HCT116 (cell line): Measurements from ENCODE around the gene MEIOSIN. TPM values are rescaled to one million over a fixed set of nuclear protein-coding genes. Genes with fewer than 3 reads are reported as not detected.

Source experiments
- ATAC-seq: fragments of 200-7000 bp; cut with Tn5 transposase; 2 replicates; pipeline ENCODE4 v1.9.1; 2020; ENCODE audit warnings: mild to moderate bottlenecking, moderate library complexity
- BruUV-seq: library from RNA; stranded (reverse); fragments of 400-500 nt; replicated peaks from 2 replicates; lab custom pipeline; 2021; lab: Mats Ljungman, UMichigan
- CTCF ChIA-PET: fragments of 300-600 bp; sonication (Branson Sonifier 250); formaldehyde crosslinking; loops from one replicate; lab custom pipeline; 2021; ENCODE audit warnings: antibody characterized with exemption; lab: Charles Lee
- POLR2A ChIA-PET: fragments of 300-600, 350-600 bp; sonication (Branson Sonifier 250); formaldehyde crosslinking; loops from one replicate; lab custom pipeline; 2021; ENCODE audit warnings: antibody characterized with exemption; lab: Charles Lee
- RAD21 ChIA-PET, 2 experiments: fragments of 300-600 bp; sonication (Branson Sonifier 250); formaldehyde crosslinking; loops; one replicate each; lab custom pipeline; 2023; ENCODE audit warnings: low total read pairs in 2 of 2; ENCODE audit not compliant: uncharacterized antibody in 2 of 2, unreplicated experiment in 2 of 2, low non-redundant PET in 1 of 2; lab: Charles Lee
- DNase-seq: peaks from one replicate; pipeline ENCODE4 v3.0.0-alpha.2; 2010; ENCODE audit warnings: low read depth, low spot score
- H2AFZ ChIP-seq: fragments of 200-600 bp; shearing (Covaris generic), sonication (generic); 2 replicates; pipeline ENCODE4 v1.6.1; 2017; ENCODE audit warnings: low read depth, mixed run types, mixed read lengths, antibody characterized with exemption, low read length; ENCODE audit not compliant: poor library complexity, severe bottlenecking
- H3K27ac ChIP-seq: 2 replicates; pipeline ENCODE4 v1.5.1; 2012; ENCODE audit warnings: low read depth, low read length
- H3K27me3 ChIP-seq: fragments of 200-600 bp; sonication (generic); 2 replicates; pipeline ENCODE4 v1.6.1; 2016; ENCODE audit warnings: mixed run types, low read length, mixed read lengths; ENCODE audit not compliant: insufficient read depth
- H3K36me3 ChIP-seq, 2 experiments: fragments of 200-500 bp in 1 of 2; fragments of 200-600 bp in 1 of 2; sonication (Bioruptor generic) in 1 of 2; sonication (generic) in 1 of 2; 2 replicates each; pipeline versions ENCODE4 v1.5.1 to v1.6.1; 2014 to 2016; ENCODE audit warnings: low read length in 2 of 2, inconsistent platforms in 1 of 2, mixed read lengths in 1 of 2, mixed run types in 1 of 2; ENCODE audit not compliant: insufficient read depth in 2 of 2, control insufficient read depth in 1 of 2
- H3K4me1 ChIP-seq, 2 experiments: fragments of 200-600 bp in 1 of 2; sonication (generic) in 1 of 2; 2 replicates each; pipeline versions ENCODE4 v1.5.1 to v1.6.1; 2012 to 2017; ENCODE audit warnings: low read length in 2 of 2, inconsistent platforms in 1 of 2, mild to moderate bottlenecking in 1 of 2, mixed read lengths in 1 of 2, mixed run types in 1 of 2, moderate library complexity in 1 of 2; ENCODE audit not compliant: insufficient read depth in 2 of 2, control insufficient read depth in 1 of 2
- H3K4me2 ChIP-seq: fragments of 200-600 bp; sonication (generic); 2 replicates; pipeline ENCODE4 v1.6.1; 2017; ENCODE audit warnings: mixed run types, low read length, mixed read lengths
- H3K4me3 ChIP-seq, 2 experiments: fragments of 200-600 bp in 1 of 2; sonication (generic) in 1 of 2; replicated peaks in 1 of 2; 2 replicates each; pipeline ENCODE4 v1.5.1; 2011 to 2016; ENCODE audit warnings: low read length in 2 of 2, control low read depth in 1 of 2, low read depth in 1 of 2, mild to moderate bottlenecking in 1 of 2, mixed read lengths in 1 of 2, mixed run types in 1 of 2
- H3K79me2 ChIP-seq: fragments of 200-600 bp; sonication (generic); 2 replicates; pipeline ENCODE4 v1.6.1; 2017; ENCODE audit warnings: mild to moderate bottlenecking, mixed run types, low read length, moderate library complexity, mixed read lengths; ENCODE audit not compliant: insufficient read depth
- H3K9ac ChIP-seq: fragments of 200-600 bp; sonication (generic); 2 replicates; pipeline ENCODE4 v1.6.1; 2016; ENCODE audit warnings: low read length, mixed read lengths
- H3K9me2 ChIP-seq: fragments of 200-600 bp; sonication (generic), shearing (Covaris generic); 2 replicates; pipeline ENCODE4 v1.6.1; 2017; ENCODE audit warnings: mixed run types, mild to moderate bottlenecking, moderate library complexity; ENCODE audit not compliant: insufficient read depth
- H3K9me3 ChIP-seq, 2 experiments: fragments of 200-500 bp in 1 of 2; fragments of 200-600 bp in 1 of 2; sonication (Bioruptor generic) in 1 of 2; sonication (generic) in 1 of 2; 2 replicates each; pipeline ENCODE4 v1.6.1; 2014 to 2017; ENCODE audit warnings: low read length in 2 of 2, mixed read lengths in 2 of 2, inconsistent platforms in 1 of 2, low read depth in 1 of 2, mild to moderate bottlenecking in 1 of 2, mixed run types in 1 of 2, moderate library complexity in 1 of 2; ENCODE audit not compliant: control insufficient read depth in 1 of 2, insufficient read depth in 1 of 2
- H4K20me1 ChIP-seq: fragments of 200-600 bp; sonication (generic), shearing (Covaris generic); 2 replicates; pipeline ENCODE4 v1.6.1; 2017; ENCODE audit warnings: mixed run types, mild to moderate bottlenecking, moderate library complexity; ENCODE audit not compliant: insufficient read depth
- CBX3 ChIP-seq: IDR thresholded peaks from 2 replicates; pipeline ENCODE4 v1.6.1; 2012; ENCODE audit warnings: low read depth
- CEBPB ChIP-seq: IDR thresholded peaks from 2 replicates; pipeline ENCODE4 v1.6.1; 2012; ENCODE audit warnings: low read depth
- ELF1 ChIP-seq: IDR thresholded peaks from 2 replicates; pipeline ENCODE4 v1.6.1; 2012; ENCODE audit warnings: low read depth, borderline replicate concordance
- EZH2phosphoT487 ChIP-seq: fragments of 200-600 bp; IDR thresholded peaks from 2 replicates; pipeline ENCODE4 v1.6.1; 2018; ENCODE audit warnings: antibody characterized with exemption, borderline replicate concordance
- POLR2A ChIP-seq: IDR thresholded peaks from 2 replicates; pipeline ENCODE4 v1.7.0; 2011; ENCODE audit warnings: borderline replicate concordance; ENCODE audit not compliant: insufficient read depth, insufficient read length; ENCODE audit errors: extremely low read depth
- POLR2AphosphoS5 ChIP-seq: IDR thresholded peaks from 2 replicates; pipeline ENCODE4 v1.6.1; 2011; ENCODE audit warnings: mild to moderate bottlenecking, low read depth, low read length, moderate library complexity
- SIN3A ChIP-seq: IDR thresholded peaks from 2 replicates; pipeline ENCODE4 v1.6.1; 2012; ENCODE audit warnings: low read depth
- SP1 ChIP-seq: IDR thresholded peaks from 2 replicates; pipeline ENCODE4 v1.6.1; 2012; ENCODE audit warnings: low read depth
- TCF7L2 ChIP-seq: IDR thresholded peaks from 2 replicates; pipeline ENCODE4 v1.7.0; 2011; ENCODE audit warnings: borderline replicate concordance, inconsistent platforms; ENCODE audit not compliant: insufficient read depth, insufficient read length; ENCODE audit errors: extremely low read depth
- YY1 ChIP-seq: IDR thresholded peaks from 2 replicates; pipeline ENCODE4 v1.6.1; 2011; ENCODE audit warnings: low read length, low read depth, moderate library complexity, mild to moderate bottlenecking; ENCODE audit not compliant: insufficient replicate concordance; ENCODE audit errors: extremely low read depth
- ZFX ChIP-seq: fragments of 450-650 bp; IDR thresholded peaks from 2 replicates; pipeline ENCODE4 v1.6.1; 2017
- ZNF274 ChIP-seq: fragments of 200-500 bp; sonication (Bioruptor generic); IDR thresholded peaks from 2 replicates; pipeline ENCODE4 v1.6.1; 2014; ENCODE audit warnings: mild to moderate bottlenecking, low read depth, low read length, inconsistent platforms
- intact Hi-C: fragments of 100-400 bp; cut with micrococcal nuclease; formaldehyde crosslinking; loops from 2 replicates; pipeline ENCODE4 v1.10.0; 2022
- total RNA-seq: library from RNA; stranded (reverse); gene quantifications from one replicate; pipeline ENCODE4 v1.2.1, GENCODE V29; 2021; ENCODE audit not compliant: unreplicated experiment
- TF ChIP-seq, protein P1 (sequence below): IDR thresholded peaks from 2 replicates; pipeline ENCODE4 v1.6.1; 2012
- TF ChIP-seq, protein P2 (sequence below): IDR thresholded peaks from 2 replicates; pipeline ENCODE4 v1.6.1; 2011; ENCODE audit warnings: mild to moderate bottlenecking, low read length, moderate library complexity; ENCODE audit not compliant: insufficient replicate concordance; ENCODE audit errors: extremely low read depth

Gene MEIOSIN
- total RNA-seq, 1 experiment from 2014 or later: 2.1 TPM

DNA sequence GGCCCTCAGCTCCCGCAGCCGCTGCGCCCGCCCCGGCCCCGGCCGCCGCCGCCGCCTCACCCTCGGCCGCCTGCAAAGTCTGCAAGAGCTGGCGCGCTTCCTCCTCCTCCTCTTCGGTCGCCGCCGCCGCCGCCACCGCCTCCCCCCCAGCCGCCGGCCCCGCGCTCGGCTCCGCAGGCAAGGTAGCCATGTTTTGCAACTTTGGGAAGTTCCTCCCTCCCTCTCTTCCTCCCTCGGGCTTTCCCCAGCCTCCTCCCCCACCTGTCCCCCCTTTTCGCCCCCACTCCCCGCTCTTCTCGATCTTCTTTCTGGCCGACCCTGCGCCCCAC lies 35.4 kb downstream of the MEIOSIN start:
- TF ChIP-seq YY1: peak; percentile 53
- TF ChIP-seq SIN3A: no peak
- TF ChIP-seq POLR2A: no peak
- TF ChIP-seq, protein P1, sequence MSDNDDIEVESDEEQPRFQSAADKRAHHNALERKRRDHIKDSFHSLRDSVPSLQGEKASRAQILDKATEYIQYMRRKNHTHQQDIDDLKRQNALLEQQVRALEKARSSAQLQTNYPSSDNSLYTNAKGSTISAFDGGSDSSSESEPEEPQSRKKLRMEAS: no peak
- TF ChIP-seq ZFX: peak; percentile 41; the same call in 1 of the 2 replicates
- TF ChIP-seq CEBPB: no peak
- TF ChIP-seq CBX3: no peak
- CTCF ChIA-PET: interaction anchor here (0.7 to 4.2 kb wide), 10 partner anchors 10 to 329 kb away, joined by 3 to 71 read pairs (median 22); partner anchors contain the start of genes DMPK, DMWD, QPCTL and SNRPD2

DNA sequence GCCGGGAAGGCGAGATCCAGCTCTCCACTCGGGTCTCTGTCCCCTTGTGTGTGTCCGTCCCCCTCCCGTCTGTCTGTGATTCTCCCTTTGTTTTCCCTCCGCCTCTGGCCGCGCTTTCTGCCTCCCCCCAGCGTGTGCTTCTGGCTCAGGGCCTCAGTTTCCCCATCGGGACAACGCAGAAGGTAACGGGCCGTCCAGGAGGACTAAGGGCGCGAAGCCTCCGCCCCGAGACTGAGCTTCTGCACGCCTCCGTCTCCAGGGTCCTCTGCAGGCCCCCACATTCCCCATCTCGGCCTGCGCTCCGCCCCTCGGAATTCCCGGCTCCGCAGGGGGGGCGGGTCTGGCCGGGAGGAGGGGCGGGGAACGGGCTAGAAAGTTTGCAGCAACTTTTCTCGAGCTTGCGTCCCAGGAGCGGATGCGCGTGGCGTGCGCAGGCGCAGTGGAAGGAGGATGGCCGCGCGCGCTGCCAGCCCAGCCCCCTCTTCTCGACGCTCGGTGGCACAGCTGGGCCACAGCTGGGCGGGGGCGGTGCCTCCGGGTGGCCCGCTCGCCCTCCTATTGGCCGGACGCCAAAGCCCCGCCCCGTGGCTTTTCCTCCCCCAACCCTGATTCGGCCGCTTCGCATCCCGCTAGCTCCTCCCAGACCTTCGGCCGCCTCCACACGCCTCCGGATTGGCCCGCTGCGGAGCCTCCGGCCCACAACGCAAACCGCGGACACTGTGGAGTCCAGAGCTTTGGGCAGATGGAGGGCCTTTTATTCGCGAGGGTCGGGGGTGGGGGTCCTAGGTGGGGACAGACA lies 35.9 kb downstream of the MEIOSIN start, which contains the start of gene SIX5:
Gene SIX5 (minus strand): TSS at position 269 of the 799 bp plus-strand sequence. CDS start 408 bp downstream, outside the sequence.
- ATAC-seq: peak; percentile 65
- Histone ChIP-seq H3K9me3 (no peaks in the 10 kb centered on the region), H3K4me1 (peaks cover 14 to 48% of the 10 kb centered on the region in 2 experiments), H3K27ac (peak within 1 kb of the TSS; percentile 98), H3K4me2 (peak within 1 kb of the TSS; percentile 92), H4K20me1 (no peaks in the 10 kb centered on the region), H3K27me3 (no peaks in the 10 kb centered on the region), H3K36me3 (no peaks in the 10 kb centered on the region), H3K79me2 (no peaks in the 10 kb centered on the region), H3K9me2 (no peaks in the 10 kb centered on the region), H2AFZ (peak within 1 kb of the TSS; percentile 68), H3K9ac (peak within 1 kb of the TSS; percentile 84), H3K4me3 (peak within 1 kb of the TSS; percentile 80 to 84)
- RAD21 ChIA-PET: interaction anchor here (0.6 to 2.0 kb wide), 10 partner anchors 10 to 77 kb away, joined by 3 to 9 read pairs (median 5); partner anchors contain the start of genes DMPK (in 1 of the 2) and SNRPD2 (in 1 of the 2)
- DNase-seq: peak; percentile 93
- CTCF ChIA-PET: interaction anchor here (0.5 to 4.2 kb wide), 34 partner anchors 8 to 1730 kb away, joined by 3 to 71 read pairs (median 6); partner anchors contain the start of genes DMPK, DMWD, FBXO46 and FOXA3
- intact Hi-C loops: loop anchor here (2.0 kb wide), 1 partner anchor 52 kb away; no protein-coding TSS in a partner anchor
- POLR2A ChIA-PET: interaction anchor here (0.6 to 3.6 kb wide), 14 partner anchors 10 to 620 kb away, joined by 3 to 50 read pairs (median 5); partner anchors contain the start of genes DMPK, FBXO46, FOXA3 and QPCTL
- BruUV-seq: TSS peak; percentile 38
- TF ChIP-seq CBX3 (no peak; the same call in 1 of the 2 replicates), POLR2AphosphoS5 (peak; percentile 52; the same call in 1 of the 2 replicates), TCF7L2 (no peak), YY1 (peak; percentile 78), POLR2A (peak; percentile 64), ZNF274 (no peak), EZH2phosphoT487 (no peak), ELF1 (no peak), SIN3A (peak; percentile 93), SP1 (peak; percentile 91)
- TF ChIP-seq, protein P1: peak; percentile 89
- TF ChIP-seq, protein P2, sequence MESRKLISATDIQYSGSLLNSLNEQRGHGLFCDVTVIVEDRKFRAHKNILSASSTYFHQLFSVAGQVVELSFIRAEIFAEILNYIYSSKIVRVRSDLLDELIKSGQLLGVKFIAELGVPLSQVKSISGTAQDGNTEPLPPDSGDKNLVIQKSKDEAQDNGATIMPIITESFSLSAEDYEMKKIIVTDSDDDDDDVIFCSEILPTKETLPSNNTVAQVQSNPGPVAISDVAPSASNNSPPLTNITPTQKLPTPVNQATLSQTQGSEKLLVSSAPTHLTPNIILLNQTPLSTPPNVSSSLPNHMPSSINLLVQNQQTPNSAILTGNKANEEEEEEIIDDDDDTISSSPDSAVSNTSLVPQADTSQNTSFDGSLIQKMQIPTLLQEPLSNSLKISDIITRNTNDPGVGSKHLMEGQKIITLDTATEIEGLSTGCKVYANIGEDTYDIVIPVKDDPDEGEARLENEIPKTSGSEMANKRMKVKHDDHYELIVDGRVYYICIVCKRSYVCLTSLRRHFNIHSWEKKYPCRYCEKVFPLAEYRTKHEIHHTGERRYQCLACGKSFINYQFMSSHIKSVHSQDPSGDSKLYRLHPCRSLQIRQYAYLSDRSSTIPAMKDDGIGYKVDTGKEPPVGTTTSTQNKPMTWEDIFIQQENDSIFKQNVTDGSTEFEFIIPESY: no peak

More for the DNA sequence above, 35.4 kb downstream of the MEIOSIN start:
- intact Hi-C loops: loop anchor here (2.0 kb wide), 1 partner anchor 52 kb away; no protein-coding TSS in a partner anchor
- peak overlapping the region; percentile 98 for H3K27ac ChIP-seq
- no peaks in the 10 kb centered on the region for H3K79me2 ChIP-seq
- peaks cover 14 to 48% of the 10 kb centered on the region in 2 experiments for H3K4me1 ChIP-seq
- no TSS peak for BruUV-seq
- ATAC-seq (no peak), DNase-seq (no peak)
- no peaks in the 10 kb centered on the region for H4K20me1 ChIP-seq
- ChIA-PET RAD21 (interaction anchor here in 1 of 2 experiments (0.6 kb wide), 1 partner anchor 60 kb away, joined by 5 read pairs; no protein-coding TSS in a partner anchor), POLR2A (interaction anchor here (0.9 to 3.6 kb wide), 6 partner anchors 9 to 95 kb away, joined by 3 to 50 read pairs (median 6); partner anchors contain the start of genes DMPK, FOXA3 and QPCTL)
- peak overlapping the region; percentile 92 for H3K4me2 ChIP-seq
- no peaks in the 10 kb centered on the region for H3K9me2 ChIP-seq
- peak overlapping the region; percentile 80 to 84 for H3K4me3 ChIP-seq
- no peaks in the 10 kb centered on the region for H3K27me3 ChIP-seq
- peak overlapping the region; percentile 68 for H2AFZ ChIP-seq
- peak overlapping the region; percentile 84 for H3K9ac ChIP-seq
- no peaks in the 10 kb centered on the region for H3K36me3 ChIP-seq
- H3K9me3 ChIP-seq: no peaks in the 10 kb centered on the region
